Ureter (tissue), 1 donor: ENCODE results near the gene RASAL2. TPM values are rescaled to one million over a fixed set of nuclear protein-coding genes. Genes with fewer than 3 reads are reported as not detected.

Source experiments
- DNase-seq: peaks from one replicate; pipeline ENCODE4 v3.0.0-alpha.2; 2020; ENCODE audit warnings: low spot score
- total RNA-seq: library from RNA; stranded (reverse); gene quantifications from one replicate; pipeline ENCODE4 v1.2.4, GENCODE V29; 2023
- donor health status: DM: yes; HTN: yes; CAD: no.

RASAL2 gene
- total RNA-seq: 26.0 TPM

GRCh38 chr1:178093951-178094738 is at the start of gene RASAL2:
TSS of gene RASAL2 (plus strand) at chr1:178094104. CDS start at chr1:178094493, 389 bp downstream.
- peak; percentile 64 for DNase-seq

- no peak for DNase-seq
Observed at GRCh38 chr1:178046591-178047270, 47.2 kb upstream of the RASAL2 start.

GRCh38 chr1:178047403-178048093 is 46.4 kb upstream of the RASAL2 start:
- no peak for DNase-seq

GRCh38 chr1:178048426-178048825 is 45.5 kb upstream of the RASAL2 start:
- no peak for DNase-seq

- no peak for DNase-seq
Observed at GRCh38 chr1:178048883-178049282, 45.0 kb upstream of the RASAL2 start.

GRCh38 chr1:178050084-178050483 is 43.8 kb upstream of the RASAL2 start:
- no peak for DNase-seq

- DNase-seq: no peak
Observed at GRCh38 chr1:178051071-178051470, 42.8 kb upstream of the RASAL2 start.

GRCh38 chr1:178052650-178053461 is 41.0 kb upstream of the RASAL2 start:
- DNase-seq: no peak

- no peak for DNase-seq
Observed at GRCh38 chr1:178055093-178055492, 38.8 kb upstream of the RASAL2 start.

- no peak for DNase-seq
Observed at GRCh38 chr1:178055779-178056471, 38.0 kb upstream of the RASAL2 start.

- DNase-seq: no peak
Observed at GRCh38 chr1:178057141-178057765, 36.7 kb upstream of the RASAL2 start.

- DNase-seq: no peak
Observed at GRCh38 chr1:178057912-178058534, 35.9 kb upstream of the RASAL2 start.

- DNase-seq: no peak
Observed at GRCh38 chr1:178060789-178061556, 32.9 kb upstream of the RASAL2 start.

GRCh38 chr1:178061620-178062019 is 32.3 kb upstream of the RASAL2 start:
- DNase-seq: no peak

- no peak for DNase-seq
Observed at GRCh38 chr1:178064191-178064821, 29.6 kb upstream of the RASAL2 start.

GRCh38 chr1:178065250-178065649 is 28.7 kb upstream of the RASAL2 start:
- no peak for DNase-seq

GRCh38 chr1:178066296-178066907 is 27.5 kb upstream of the RASAL2 start:
- no peak for DNase-seq

GRCh38 chr1:178066908-178067614 is 26.8 kb upstream of the RASAL2 start:
- no peak for DNase-seq
